C4-2B (cell line): Measurements from ENCODE around the gene DOCK9.

Experiments
- CTCF ChIP-seq: fragments of 450-650 bp; conservative IDR thresholded peaks from 2 replicates; pipeline ENCODE4 v1.5.1; 2017; ENCODE audit warnings: mild to moderate bottlenecking
- ZFX ChIP-seq: fragments of 450-650 bp; IDR thresholded peaks from 2 replicates; pipeline ENCODE4 v1.6.1; 2017

GRCh38 chr13:98823442-98823841, 154.4 kb downstream of the DOCK9 start:
- TF ChIP-seq CTCF (no peak), ZFX (no peak)
